Dermis blood vessel endothelial cell (primary cell): ENCODE data around the gene ZNF169. TPM values are rescaled to one million over a fixed set of nuclear protein-coding genes. Genes with fewer than 3 reads are reported as not detected.

Experiments used
- total RNA-seq: library from RNA; depleted of rRNA; stranded (reverse); fragments of >200 nt; gene quantifications from 2 replicates; pipeline ENCODE4 v1.2.3, GENCODE V29; 2014

Gene ZNF169
- total RNA-seq, 1 donor from 2014 or later = 6.3 TPM

Other genes starting within 250 kb of the ZNF169 start
- 5.9 and 7.0 TPM in 2 replicates for gene PTPDC1, start 174.8 kb upstream of the ZNF169 start, total RNA-seq
- not detected in 2 replicates for gene NUTM2F, start 69.3 kb downstream of the ZNF169 start, total RNA-seq